ENCODE measurements around the gene GORASP1.
"Not testable (repeated sequence)": the region's sequence is repeated elsewhere in the genome, so short reads cannot be mapped to it uniquely, and the experiment has no call there.

The GORASP1 gene

GRCh38 chr3:39065197-39065596 lies 42.2 kb downstream of the GORASP1 start:
- DNase-seq (ENCODE audit: low spot score), result peak; percentile 47

- DNase-seq (ENCODE audit: low spot score), result peak; percentile 13
These were observed 42.8 kb downstream of the GORASP1 start for GRCh38 chr3:39064646-39065045.

DNA sequence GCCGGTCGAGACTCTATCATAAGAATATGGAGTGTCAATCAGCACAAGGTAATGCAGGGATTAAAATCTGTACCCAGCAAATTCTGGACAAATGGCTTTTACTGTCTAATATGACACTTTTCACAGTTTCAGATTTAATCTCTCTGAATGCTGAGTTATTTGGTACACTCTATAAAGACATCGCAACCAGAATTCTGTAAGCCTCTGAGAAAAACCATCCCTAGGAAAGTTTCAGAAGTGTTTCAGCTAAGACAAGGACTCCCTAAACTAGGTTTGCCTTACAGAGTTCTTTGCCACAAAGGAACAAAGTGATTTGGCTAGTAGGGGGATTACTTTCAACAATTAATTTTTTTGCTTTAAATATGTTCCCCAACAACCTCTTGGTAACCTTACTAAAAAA lies 44.3 kb downstream of the GORASP1 start:
- DNase-seq (ENCODE audit: low spot score), result no peak

DNA sequence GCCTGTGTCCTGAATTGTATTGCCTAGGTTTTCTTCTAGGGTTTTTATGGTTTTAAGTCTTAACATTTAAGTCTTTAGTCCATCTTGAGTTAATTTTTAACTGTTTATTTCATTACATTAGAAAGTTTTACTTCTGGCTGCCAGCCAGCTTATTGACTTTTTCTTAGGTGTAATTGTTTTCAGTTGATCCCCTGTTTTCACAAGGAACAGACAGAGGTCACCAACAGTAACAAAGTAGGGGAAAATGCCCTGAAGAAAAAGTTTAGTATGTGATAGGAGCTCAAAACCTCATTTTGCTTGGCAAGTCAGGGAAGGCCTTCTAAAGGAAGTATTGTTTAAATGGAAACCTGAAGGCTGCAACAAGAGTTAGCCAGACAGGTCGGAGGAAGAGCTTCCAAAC lies 45.2 kb downstream of the GORASP1 start:
- DNase-seq (ENCODE audit: low spot score), result no peak

- not testable (repeated sequence) for DNase-seq (ENCODE audit: low spot score)
These were observed 46.2 kb downstream of the GORASP1 start for GRCh38 chr3:39061228-39061627.

GRCh38 chr3:39056151-39056550 lies 51.3 kb downstream of the GORASP1 start:
- DNase-seq (ENCODE audit: low spot score), result peak; percentile 29

- DNase-seq (ENCODE audit: low spot score), result no peak
These were observed 53.7 kb downstream of the GORASP1 start for GRCh38 chr3:39053696-39054095.

GRCh38 chr3:39052583-39052982 lies 54.8 kb downstream of the GORASP1 start:
- no peak for DNase-seq (ENCODE audit: low spot score)

DNA sequence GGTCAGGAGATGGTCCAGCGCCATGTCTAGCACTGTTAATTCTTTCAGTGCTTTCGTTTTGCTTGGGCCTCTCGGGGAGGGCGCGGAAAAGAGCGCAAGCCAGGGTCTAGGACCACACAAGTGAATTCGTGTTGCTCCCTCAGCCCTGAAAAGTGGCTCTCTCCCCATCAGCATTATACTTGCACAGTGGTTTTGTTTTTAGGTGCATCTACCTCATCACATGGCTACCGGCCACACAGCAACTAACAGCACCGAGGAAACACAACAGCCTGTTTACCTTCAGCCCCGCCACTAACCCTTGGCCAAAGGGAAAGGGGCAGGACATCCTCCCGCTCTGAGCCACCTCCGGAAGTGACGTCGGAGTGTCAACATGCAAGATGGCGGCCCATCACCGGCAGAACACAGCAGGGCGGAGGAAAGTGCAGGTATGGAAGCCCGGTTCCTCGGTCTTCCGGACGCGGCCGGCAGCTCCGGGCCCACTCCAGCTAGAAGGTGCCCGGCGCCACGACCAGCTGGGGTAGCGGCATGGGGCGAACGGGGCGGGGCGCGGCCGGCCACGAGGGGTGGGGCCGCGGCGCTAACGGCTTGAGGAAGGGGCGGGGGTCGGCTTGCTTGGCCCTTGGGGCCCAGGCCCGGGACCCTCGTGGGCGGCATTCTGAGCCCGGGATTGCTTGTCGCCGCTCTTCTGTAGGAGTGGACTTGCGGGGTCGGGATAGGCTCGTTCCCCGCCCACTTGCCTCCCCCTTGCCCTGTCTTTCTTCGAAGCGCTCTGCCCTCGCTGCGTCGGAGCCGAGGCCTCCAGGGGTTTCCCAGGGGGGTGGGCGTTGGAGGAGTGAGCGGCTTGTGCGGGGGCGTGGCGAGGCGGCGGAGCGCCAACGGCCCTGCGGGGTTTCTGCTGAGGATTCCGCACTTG lies 55.5 kb downstream of the GORASP1 start, which contains the start of the genes SCN11A and WDR48:
SCN11A (minus strand) TSS at position 296 of the 913 bp plus-strand sequence. CDS start 101,582 bp downstream, outside the sequence.
WDR48 (plus strand) TSS at position 368 of the 913 bp plus-strand sequence; CDS start at position 378, 10 bp downstream.
- peak; percentile 85 for DNase-seq (ENCODE audit: low spot score)

- DNase-seq (ENCODE audit: low spot score), result no peak
These were observed 57.4 kb downstream of the GORASP1 start for GRCh38 chr3:39050029-39050428.
